MM.1S (cell line): ENCODE measurements around the gene MRM3.

ENCODE experiments used
- DNase-seq: peaks from one replicate; pipeline ENCODE4 v3.0.0-alpha.2; 2015
- H2AFZ ChIP-seq: fragments of 300-600 bp; sonication (generic); 2 replicates; pipeline ENCODE4 v1.6.0; 2016; ENCODE audit warnings: antibody characterized with exemption, low read length
- H3F3A ChIP-seq: fragments of 300-600 bp; sonication (generic); 2 replicates; pipeline ENCODE4 v1.6.1; 2016; ENCODE audit warnings: mild to moderate bottlenecking, antibody characterized with exemption, low read length, moderate library complexity, mixed read lengths; ENCODE audit not compliant: insufficient read depth
- H3K27ac ChIP-seq: fragments of 300-600 bp; sonication (generic); 2 replicates; pipeline ENCODE4 v1.5.1; 2016; ENCODE audit warnings: mild to moderate bottlenecking, low read length
- H3K27me3 ChIP-seq: fragments of 300-600 bp; sonication (generic); replicated peaks from 2 replicates; pipeline ENCODE4 v1.6.0; 2016; ENCODE audit warnings: low read length; ENCODE audit not compliant: insufficient read depth
- H3K36me3 ChIP-seq: fragments of 300-600 bp; sonication (generic); replicated peaks from 2 replicates; pipeline ENCODE4 v1.6.1; 2016; ENCODE audit warnings: mild to moderate bottlenecking, low read length, mixed read lengths; ENCODE audit not compliant: insufficient read depth
- H3K4me1 ChIP-seq: fragments of 300-600 bp; sonication (generic); 2 replicates; pipeline ENCODE4 v1.6.1; 2016; ENCODE audit warnings: low read length, mixed read lengths
- H3K4me2 ChIP-seq: fragments of 300-600 bp; sonication (generic); 2 replicates; pipeline ENCODE4 v1.6.0; 2016; ENCODE audit warnings: low read depth, low read length
- H3K4me3 ChIP-seq: fragments of 300-600 bp; sonication (generic); 2 replicates; pipeline ENCODE4 v1.5.1; 2016; ENCODE audit warnings: low read length, mixed read lengths
- H3K79me2 ChIP-seq: fragments of 300-600 bp; sonication (generic); 2 replicates; pipeline ENCODE4 v1.6.1; 2016; ENCODE audit warnings: mixed run types, low read length, mixed read lengths
- H3K9ac ChIP-seq: fragments of 300-600 bp; sonication (generic); 2 replicates; pipeline ENCODE4 v1.6.1; 2016; ENCODE audit warnings: low read length, mixed read lengths
- H3K9me2 ChIP-seq: fragments of 300-600 bp; sonication (generic); replicated peaks from 2 replicates; pipeline ENCODE4 v1.6.1; 2016; ENCODE audit warnings: mild to moderate bottlenecking, low read length, mixed read lengths; ENCODE audit not compliant: insufficient read depth
- H3K9me3 ChIP-seq: fragments of 300-600 bp; sonication (generic); replicated peaks from 2 replicates; pipeline ENCODE4 v1.6.1; 2016; ENCODE audit warnings: mild to moderate bottlenecking, low read length, mixed read lengths; ENCODE audit not compliant: insufficient read depth
- H4K20me1 ChIP-seq: fragments of 300-600 bp; sonication (generic); 2 replicates; pipeline ENCODE4 v1.6.1; 2016; ENCODE audit warnings: mild to moderate bottlenecking, low read length, moderate library complexity, mixed read lengths; ENCODE audit not compliant: insufficient read depth
- CTCF ChIP-seq: fragments of 300-600 bp; sonication (generic); IDR thresholded peaks from 2 replicates; pipeline ENCODE4 v1.5.1; 2016; ENCODE audit warnings: antibody characterized with exemption, low read length, mixed read lengths
- EZH2 ChIP-seq: fragments of 300-600 bp; sonication (generic); optimal IDR thresholded peaks from 2 replicates; pipeline ENCODE3; 2017; ENCODE audit warnings: low read depth, mild to moderate bottlenecking, antibody characterized with exemption, low read length, mixed read lengths
- EZH2phosphoT487 ChIP-seq: fragments of 300-600 bp; sonication (generic); IDR thresholded peaks from 2 replicates; pipeline ENCODE4 v1.6.1; 2018; ENCODE audit warnings: antibody characterized with exemption, low read length

Gene MRM3

GRCh38 chr17:801660-802059 lies 19.5 kb downstream of the MRM3 start:
- Histone ChIP-seq H4K20me1 (no peaks in the 10 kb centered on the region), H3K27me3 (peaks cover 89% of the 10 kb centered on the region), H3K27ac (no peak overlapping the region), H3K4me3 (no peak overlapping the region), H3K9me2 (no peaks in the 10 kb centered on the region), H3K4me1 (no peaks in the 10 kb centered on the region), H3K79me2 (no peaks in the 10 kb centered on the region), H3K36me3 (no peaks in the 10 kb centered on the region), H3F3A (no peaks in the 10 kb centered on the region), H3K9ac (no peak overlapping the region), H3K9me3 (no peaks in the 10 kb centered on the region), H3K4me2 (no peak overlapping the region), H2AFZ (no peak overlapping the region)
- DNase-seq, result no peak
- TF ChIP-seq EZH2phosphoT487 (no peak), CTCF (no peak), EZH2 (no peak)

- Histone ChIP-seq H3K9me3 (no peaks in the 10 kb centered on the region), H3K4me1 (no peaks in the 10 kb centered on the region), H3K27ac (no peak overlapping the region), H3K4me3 (no peak overlapping the region), H3K79me2 (no peaks in the 10 kb centered on the region), H3F3A (no peaks in the 10 kb centered on the region), H3K4me2 (no peak overlapping the region), H3K9ac (no peak overlapping the region), H4K20me1 (no peaks in the 10 kb centered on the region), H3K36me3 (no peaks in the 10 kb centered on the region), H3K9me2 (no peaks in the 10 kb centered on the region), H2AFZ (no peak overlapping the region), H3K27me3 (peaks cover 90% of the 10 kb centered on the region)
- TF ChIP-seq EZH2phosphoT487, result no peak
- peak; percentile 89 for TF ChIP-seq EZH2
- no peak for DNase-seq
These were observed 20.3 kb downstream of the MRM3 start for GRCh38 chr17:802481-802880.

GRCh38 chr17:802901-803881 lies 21.0 kb downstream of the MRM3 start:
- Histone ChIP-seq H3K27me3 (peaks cover 91% of the 10 kb centered on the region), H3K36me3 (no peaks in the 10 kb centered on the region), H3K9me3 (no peaks in the 10 kb centered on the region), H3K9ac (no peak overlapping the region), H3K4me3 (no peak overlapping the region), H2AFZ (no peak overlapping the region), H3K4me2 (no peak overlapping the region), H3K4me1 (no peaks in the 10 kb centered on the region), H3K9me2 (no peaks in the 10 kb centered on the region), H3K27ac (no peak overlapping the region), H3K79me2 (no peaks in the 10 kb centered on the region), H3F3A (no peaks in the 10 kb centered on the region), H4K20me1 (no peaks in the 10 kb centered on the region)
- no peak for TF ChIP-seq CTCF
- TF ChIP-seq EZH2, result no peak
- no peak for TF ChIP-seq EZH2phosphoT487
- no peak for DNase-seq
